ENCODE results near the gene AASS. TPM values are rescaled to one million over a fixed set of nuclear protein-coding genes. Genes with fewer than 3 reads are reported as not detected.

The AASS gene
- total RNA-seq, 1 experiment from 2014 or later, result 0.82 TPM

Other genes with a start within 250 kb of the AASS start
- gene FEZF1, start 160.5 kb upstream of the AASS start, total RNA-seq (2014; rRNA removed; shearing (Covaris generic); ENCODE audit: low replicate concordance), result not detected in 2 replicates

Measured in MG63 (cell line).